GM20000 (cell line): ENCODE data around the gene ZNF831.

Experiments
- DNase-seq: peaks from one replicate; pipeline ENCODE4 v3.0.0; 2012; ENCODE audit warnings: low spot score
- TF ChIP-seq, protein P1 (sequence below): IDR thresholded peaks from 2 replicates; pipeline ENCODE4 v1.5.1; 2012; ENCODE audit warnings: mild to moderate bottlenecking, control low read depth; ENCODE audit errors: extremely low read depth, missing control alignments

The ZNF831 gene

DNA sequence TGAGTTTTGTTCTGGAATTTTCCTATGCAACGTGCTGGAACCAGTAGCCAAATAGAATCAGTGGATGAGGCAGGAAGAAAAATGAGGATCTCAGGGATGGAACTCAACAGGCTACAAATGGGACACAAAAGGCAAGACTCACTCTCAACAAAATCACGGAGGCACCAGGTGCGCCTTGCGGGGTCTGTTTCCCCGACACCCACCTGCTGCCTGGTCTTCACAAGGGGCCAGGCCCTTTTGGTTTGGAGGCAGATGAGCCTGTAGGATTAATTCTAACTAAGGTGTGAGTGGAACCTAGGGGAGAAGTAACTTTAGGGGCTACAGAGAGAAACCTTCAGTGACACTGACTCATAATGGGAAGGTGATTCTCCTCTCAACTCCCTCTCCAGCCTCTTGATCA is 56.5 kb downstream of the ZNF831 start:
- TF ChIP-seq, protein P1, sequence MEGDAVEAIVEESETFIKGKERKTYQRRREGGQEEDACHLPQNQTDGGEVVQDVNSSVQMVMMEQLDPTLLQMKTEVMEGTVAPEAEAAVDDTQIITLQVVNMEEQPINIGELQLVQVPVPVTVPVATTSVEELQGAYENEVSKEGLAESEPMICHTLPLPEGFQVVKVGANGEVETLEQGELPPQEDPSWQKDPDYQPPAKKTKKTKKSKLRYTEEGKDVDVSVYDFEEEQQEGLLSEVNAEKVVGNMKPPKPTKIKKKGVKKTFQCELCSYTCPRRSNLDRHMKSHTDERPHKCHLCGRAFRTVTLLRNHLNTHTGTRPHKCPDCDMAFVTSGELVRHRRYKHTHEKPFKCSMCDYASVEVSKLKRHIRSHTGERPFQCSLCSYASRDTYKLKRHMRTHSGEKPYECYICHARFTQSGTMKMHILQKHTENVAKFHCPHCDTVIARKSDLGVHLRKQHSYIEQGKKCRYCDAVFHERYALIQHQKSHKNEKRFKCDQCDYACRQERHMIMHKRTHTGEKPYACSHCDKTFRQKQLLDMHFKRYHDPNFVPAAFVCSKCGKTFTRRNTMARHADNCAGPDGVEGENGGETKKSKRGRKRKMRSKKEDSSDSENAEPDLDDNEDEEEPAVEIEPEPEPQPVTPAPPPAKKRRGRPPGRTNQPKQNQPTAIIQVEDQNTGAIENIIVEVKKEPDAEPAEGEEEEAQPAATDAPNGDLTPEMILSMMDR = no peak
- no peak for DNase-seq

DNA sequence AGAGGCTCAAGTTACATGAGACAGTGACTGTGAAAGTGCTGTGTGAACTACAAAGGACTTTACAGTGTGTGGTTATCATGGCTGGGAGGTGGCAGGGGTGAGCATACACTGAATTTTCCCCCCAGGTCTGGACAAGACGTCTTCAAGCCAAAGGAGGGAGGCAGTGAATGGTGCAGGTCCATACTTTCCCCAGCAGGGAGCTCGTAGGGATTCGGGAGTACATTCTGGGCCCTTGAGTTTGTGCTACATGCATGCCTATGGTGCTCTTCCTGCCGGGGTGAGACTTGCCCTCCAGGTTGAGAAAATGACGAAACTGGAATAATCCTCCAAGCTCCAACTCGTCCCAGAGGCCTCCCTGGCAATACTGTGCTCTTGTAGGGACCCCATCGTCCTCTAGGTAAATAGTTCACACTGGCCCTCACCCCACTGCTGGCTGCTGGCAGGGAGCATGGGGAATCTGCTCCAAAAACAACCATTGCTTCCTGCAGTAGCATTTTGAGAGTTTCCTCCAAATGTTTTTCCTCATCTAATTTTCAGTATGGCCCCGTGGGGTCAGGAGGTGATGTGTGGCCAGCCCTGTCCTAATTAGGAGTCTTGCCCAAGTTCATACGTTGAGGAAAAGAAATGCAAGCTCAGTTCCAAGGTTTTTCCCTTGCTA is 57.6 kb downstream of the ZNF831 start:
- TF ChIP-seq, protein P1 = no peak
- DNase-seq = no peak

DNA sequence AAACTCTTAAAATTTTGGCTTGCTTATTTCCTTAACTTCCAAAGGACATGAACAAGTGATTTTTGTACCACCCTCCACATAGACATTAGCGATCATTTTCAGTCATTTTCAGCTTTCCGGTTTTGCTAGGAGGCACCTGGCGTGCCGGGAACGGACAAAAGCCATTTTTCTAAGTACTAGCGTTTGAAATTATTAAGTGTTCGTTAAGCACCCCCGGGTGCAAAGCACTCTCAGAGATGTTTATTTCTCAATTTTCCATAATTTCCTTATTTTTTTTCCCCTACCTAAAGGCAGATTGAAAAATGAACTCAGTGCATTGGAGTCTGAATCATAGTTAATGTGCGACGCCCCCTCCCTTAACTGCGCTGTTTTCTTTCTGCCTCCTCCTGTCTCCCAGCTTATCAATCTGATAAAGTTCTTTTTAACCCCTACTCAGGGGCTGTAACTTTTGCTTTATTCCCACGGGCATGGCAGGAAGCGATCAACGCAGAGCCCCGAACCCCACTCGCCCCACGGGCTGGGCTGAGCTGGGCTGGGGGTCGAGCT is 58.2 kb downstream of the ZNF831 start:
- TF ChIP-seq, protein P1 = no peak
- no peak for DNase-seq

DNA sequence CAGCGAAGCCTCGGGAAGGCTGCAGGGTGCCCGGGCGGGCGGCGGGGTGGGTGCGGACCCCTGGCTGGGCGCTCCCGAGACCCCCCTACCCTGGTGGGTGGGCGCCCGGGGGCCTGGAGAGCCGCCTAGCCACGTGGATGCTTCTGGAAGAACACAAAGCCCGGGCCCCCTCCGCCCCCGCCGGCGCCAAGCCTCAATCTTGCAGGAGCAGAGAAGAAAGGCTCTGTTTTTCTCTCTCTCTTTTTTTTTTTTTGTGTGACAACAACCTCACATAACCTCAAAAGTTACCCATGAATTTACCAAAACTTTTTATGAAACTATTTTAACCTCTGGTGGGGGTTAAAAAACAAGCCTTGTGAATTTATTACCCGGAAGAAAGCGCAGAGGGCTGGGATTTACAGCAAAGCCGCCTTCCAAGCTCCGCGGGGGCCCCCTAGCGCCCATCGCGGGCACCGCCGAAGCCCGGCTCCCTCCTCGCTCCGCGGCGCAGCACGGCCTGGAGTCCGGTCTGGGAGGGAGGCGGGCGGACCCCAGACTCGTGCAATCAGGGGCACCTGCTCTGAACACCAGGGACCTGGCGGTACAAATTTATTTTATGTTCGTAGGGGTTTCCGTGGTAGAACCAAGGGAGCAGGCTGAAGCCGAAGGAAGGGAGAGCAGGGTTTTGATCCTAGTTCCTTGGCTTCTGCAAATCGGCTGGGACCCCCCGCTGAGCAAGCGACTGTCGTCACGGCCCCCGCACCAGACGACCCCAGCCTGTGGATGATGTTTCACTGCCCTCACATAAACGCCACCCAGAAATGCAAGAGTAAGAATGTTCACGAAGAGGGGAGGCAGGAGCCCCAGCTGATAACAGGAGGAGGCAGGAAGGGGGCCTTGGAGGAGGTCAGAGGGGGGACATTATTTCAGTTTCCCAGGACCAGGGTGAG is 58.9 kb downstream of the ZNF831 start:
- DNase-seq = peak; percentile 90

DNA sequence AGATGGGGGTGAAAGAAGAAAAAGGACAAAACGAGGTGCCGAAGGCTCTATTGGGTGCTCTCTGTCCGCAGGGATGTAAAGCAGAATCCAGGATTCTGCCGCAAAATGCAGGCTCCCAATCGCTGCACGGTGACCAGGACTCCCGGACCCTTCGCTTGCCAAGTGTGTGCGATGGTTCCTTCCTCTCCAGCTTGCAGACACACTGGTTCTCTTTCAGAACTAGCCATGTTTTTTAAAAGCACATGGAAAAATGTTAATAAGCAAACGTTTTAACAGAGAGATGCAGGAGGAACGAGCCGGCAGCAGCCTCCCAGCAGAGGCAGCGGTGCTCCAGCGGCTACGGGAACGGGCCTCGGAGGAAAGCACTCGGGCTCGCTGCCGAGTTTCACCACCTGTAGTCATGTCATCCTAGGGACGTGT is 59.6 kb downstream of the ZNF831 start:
- TF ChIP-seq, protein P1 = no peak
- no peak for DNase-seq

More for the DNA sequence above, 58.9 kb downstream of the ZNF831 start:
- TF ChIP-seq, protein P1 = peak; percentile 96

DNA sequence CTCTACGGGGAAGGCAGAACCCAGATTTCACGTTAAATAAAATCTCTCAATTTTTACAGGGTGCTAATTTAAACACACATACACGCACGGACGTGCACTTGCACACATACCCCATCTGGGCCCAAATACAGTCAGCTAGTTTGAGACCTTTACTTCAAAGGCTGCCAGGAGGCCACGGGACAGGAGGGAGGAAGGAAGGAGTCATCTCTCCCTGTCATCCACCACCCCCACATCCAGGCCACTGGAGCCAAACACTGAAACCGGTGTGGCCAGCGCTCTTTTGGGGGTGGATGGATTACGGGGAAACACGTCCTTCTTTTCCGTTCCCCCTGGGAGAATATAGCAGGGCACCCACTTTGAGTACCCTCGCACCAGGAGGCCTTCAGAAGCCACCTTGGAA is 60.1 kb downstream of the ZNF831 start:
- DNase-seq = no peak
- TF ChIP-seq, protein P1 = no peak

DNA sequence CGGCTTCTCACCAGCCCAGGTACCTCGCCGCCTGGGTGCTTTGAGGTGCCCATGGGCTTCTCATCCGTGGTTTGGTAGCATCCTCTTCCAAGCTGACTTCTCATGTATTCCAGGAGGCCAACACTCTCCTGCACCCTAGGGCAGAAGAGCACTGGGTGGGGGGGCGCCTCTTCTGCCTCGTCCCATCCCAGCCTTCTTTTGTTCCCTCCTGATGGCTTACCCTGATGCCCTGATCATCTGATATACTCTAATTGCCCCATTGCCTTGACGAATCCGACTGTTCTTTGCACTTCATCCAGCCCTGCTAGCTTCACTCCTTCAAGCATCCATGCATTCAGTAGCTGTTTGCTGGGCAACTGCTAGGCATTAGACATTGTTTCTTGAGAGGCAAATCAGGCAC is 60.6 kb downstream of the ZNF831 start:
- TF ChIP-seq, protein P1 = no peak
- no peak for DNase-seq
